ENCODE data around the gene MID1IP1. TPM values are rescaled to one million over a fixed set of nuclear protein-coding genes. Genes with fewer than 3 reads are reported as not detected.

The MID1IP1 gene
- polyA plus RNA-seq, 2 donors, result 16.7 to 43.3 TPM

Other genes starting within 250 kb of the MID1IP1 start
- 10 to 100 TPM in 1 of 2 donors, 1 to 10 TPM in 1; 6.1 to 16.8 TPM for gene TSPAN7, start 239.9 kb upstream of the MID1IP1 start, polyA plus RNA-seq

Data from esophagus (tissue), 2 donors.